ENCODE measurements around the gene IDH3B.
A peak's percentile ranks its signal among the peaks of the same experiment; 100 is the strongest.

IDH3B gene

DNA sequence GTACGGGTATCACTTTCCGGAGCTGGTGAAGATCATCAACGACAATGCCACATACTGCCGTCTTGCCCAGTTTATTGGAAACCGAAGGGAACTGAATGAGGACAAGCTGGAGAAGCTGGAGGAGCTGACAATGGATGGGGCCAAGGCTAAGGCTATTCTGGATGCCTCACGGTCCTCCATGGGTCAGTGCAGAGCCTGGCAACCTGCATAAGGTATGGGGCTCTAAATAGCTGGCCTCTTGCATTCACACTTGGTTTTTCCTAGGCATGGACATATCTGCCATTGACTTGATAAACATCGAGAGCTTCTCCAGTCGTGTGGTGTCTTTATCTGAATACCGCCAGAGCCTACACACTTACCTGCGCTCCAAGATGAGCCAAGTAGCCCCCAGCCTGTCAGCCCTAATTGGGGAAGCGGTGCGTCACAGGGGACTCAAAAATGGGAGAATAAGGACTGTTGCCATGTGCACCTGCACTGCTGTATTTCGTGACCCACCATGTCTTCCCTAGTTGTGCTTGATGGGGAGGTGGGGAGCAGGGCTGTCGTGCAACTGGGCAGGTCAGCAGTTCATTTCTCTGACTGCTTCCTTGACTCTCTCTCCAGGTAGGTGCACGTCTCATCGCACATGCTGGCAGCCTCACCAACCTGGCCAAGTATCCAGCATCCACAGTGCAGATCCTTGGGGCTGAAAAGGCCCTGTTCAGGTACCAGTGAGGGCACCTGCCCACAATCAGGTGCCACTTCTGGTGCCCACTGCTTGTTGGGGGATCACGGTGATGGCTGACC lies 8.5 kb downstream of the IDH3B start:
- no peak for DNase-seq

DNA sequence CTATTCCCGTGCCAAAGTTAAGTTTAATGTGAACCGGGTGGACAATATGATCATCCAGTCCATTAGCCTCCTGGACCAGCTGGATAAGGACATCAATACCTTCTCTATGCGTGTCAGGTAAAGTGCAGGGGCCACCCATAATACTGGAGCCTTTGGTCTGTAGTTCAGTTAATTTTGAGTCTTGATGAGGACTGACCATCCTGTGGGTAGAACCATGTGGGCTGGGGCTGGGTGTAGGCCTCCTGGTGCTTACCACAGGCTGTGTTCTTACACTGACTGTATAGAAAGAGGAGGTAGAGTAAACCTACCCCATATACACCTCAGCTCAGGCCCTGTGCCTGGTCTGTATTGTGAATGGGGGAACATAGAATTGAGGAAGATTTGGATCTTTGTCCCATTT lies 9.2 kb downstream of the IDH3B start:
- DNase-seq: no peak

DNA sequence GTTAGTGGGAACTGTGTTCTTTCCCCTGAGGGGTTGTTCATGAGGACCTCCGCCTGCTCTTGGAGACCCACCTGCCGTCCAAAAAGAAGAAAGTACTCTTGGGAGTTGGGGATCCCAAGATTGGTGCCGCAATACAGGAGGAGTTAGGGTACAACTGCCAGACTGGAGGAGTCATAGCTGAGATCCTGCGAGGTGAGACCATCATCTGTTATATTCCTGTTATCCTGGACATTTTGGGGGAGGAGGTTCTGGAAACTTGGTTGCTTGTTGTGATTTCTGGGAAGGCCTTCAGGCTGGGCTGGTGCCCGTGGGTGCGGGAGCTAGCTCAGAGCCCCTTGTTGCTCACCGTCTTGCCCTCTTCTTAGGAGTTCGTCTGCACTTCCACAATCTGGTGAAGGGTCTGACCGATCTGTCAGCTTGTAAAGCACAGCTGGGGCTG lies 9.6 kb downstream of the IDH3B start:
- no peak for DNase-seq

DNA sequence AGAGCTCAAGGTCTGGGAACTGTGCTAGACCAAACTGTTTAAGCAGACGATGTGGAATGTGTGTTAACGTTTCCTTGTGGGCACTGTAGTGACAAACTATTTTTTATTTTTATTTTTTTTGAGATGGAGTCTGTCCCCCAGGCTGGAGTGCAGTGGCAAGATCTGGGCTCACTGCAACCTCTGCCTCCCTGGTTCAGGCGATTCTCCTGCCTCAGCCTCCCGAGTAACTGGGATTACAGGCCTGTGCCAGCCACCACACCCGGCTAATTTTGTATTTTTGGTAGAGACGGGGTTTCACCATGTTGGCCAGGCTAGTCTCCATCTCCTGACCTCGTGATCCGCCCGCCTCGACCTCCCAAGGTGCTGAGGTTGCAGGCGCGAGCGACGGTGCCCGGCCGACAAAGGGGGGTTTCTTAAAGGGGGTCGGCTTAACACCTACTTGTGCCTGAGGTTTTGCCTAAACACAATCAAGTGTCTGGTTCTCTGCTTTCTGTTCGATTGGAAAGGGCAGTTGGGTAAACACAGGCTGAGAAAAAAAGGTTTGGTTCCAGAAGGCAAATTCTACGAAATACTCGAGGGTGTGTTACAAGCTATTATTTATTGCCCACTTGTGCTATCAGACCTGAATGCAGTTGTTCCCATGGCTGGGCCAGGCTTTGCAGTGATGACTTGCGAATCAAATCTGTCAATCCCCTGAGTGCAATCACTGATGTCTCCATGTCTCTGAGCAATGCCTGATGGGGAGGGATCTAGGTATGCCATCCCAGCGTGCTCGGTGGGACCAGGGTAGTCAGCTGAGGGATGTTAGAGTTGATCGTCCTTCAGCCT lies 10.2 kb downstream of the IDH3B start:
- no peak for DNase-seq

DNA sequence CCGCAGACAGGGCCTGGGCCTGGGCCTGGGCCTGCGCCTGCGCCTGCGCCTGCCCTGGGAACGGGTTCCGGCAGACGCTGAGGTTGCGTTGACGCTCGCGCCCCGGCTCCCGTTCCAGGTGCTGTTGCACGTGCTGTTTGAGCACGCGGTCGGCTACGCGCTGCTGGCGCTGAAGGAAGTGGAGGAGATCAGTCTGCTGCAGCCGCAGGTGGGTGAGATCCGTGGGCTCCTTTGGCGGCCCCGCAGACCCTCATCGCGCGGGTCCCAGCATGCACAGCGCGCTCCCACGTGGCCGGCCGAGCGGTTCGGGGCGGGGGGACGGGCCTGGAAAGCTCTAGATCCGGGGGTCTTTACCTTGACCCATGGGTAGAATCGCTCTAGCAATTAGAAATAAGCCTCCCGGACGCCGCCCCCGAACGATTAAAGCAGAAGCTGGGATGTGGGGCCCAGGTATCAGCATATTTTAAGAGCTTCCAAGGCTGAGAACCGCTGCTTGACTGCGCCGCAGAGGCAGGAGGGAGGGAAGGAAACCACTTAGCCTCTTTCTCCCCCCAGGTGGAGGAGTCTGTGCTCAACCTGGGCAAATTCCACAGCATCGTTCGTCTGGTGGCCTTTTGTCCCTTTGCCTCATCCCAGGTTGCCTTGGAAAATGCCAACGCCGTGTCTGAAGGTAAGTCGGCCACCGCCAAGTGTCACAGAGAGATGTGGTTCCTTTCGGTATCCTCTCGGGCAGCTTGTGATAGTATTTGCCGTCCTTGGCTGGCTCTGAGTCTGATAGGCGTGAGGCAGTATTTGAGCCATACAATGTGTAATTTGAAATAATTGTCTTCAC lies 11.1 kb downstream of the IDH3B start:
- no peak for DNase-seq

DNA sequence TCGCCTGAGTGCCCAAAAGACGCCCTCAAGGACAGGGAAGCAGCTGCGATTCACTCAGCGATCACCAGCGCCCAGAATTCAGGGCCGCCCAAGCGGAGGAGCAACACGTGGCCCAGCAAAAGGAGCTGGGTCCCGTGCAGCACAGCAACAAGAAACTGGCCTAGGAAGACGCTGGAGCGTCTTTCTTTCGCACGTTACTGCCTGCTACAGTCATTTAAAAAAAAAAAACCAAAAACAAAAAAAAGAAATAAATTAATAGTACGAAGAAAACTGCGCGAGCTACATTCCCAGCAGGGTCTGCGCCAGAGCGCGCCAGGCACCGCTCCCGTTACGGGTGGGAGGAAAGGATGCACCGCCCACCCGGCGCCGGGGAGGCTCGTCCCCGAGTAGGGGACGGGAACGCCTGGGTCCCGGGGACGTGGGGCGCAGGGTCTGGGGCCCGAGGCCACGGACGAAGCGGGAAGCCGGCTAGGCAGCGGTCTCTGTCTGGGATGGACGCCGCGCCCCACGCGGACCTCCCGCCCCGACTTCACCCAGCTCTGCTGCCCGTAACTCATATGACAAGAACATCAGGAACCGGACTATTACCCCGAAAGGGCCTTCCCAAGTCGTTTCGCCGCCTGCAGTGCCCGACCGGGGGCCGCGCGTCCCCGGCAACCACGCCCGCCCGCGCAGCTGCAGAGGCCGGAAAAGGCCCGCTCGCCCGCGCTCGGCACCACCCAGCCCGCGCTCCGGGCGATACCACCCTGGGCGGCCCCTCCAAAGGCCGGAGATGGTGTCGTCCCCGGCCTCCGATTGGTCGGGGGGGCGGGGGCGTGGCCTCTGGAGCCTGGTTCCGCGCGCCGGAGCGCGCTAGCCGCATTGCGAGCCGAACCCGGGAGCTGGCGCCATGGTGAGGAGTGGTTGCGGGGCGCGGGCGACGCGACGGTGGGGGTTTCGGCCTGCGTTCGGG lies 12.0 kb downstream of the IDH3B start, which contains the start of gene NOP56:
Gene NOP56 (plus strand): TSS at position 861 of the 952 bp plus-strand sequence. CDS start 29 bp downstream, at position 890.
- peak; percentile 55 for DNase-seq

DNA sequence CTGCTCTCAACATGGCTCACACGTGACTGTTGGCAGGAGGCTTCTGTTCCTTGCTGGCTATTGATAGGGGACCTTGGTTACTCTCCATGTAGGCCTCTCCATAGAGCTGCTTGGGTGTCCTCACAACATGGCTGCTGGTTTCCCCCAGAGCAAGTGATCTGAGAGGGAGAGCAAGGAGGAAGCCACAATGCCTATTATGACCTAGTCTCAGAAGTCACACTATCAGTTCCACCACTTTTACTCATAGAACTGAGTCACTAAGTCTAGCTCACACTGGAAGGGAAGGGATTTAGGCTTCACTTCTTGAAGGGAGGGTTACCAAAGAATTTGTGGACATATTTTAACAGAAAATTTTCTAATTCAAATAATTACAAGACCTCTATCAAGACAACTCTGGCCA lies 20.3 kb downstream of the IDH3B start:
- DNase-seq: no peak

DNA sequence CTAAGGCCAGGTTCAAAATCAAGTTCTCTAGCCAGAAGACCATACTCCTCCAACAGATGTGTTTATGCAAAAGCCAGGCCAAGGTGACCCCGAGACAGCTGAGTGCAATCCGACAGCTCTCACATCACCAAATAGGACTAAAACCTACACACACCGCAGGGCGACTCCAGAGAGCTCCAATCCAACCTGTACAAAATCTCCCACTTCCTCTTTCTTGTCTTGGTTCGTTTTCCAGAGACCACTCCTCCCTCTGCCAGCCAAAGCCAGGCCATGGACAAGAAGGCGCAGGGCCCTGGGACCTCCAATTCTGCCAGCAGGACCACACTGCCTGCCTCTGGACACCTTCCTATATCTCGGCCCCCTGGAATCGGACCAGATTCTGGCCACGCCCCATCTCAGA lies 23.1 kb downstream of the IDH3B start:
- no peak for DNase-seq

DNA sequence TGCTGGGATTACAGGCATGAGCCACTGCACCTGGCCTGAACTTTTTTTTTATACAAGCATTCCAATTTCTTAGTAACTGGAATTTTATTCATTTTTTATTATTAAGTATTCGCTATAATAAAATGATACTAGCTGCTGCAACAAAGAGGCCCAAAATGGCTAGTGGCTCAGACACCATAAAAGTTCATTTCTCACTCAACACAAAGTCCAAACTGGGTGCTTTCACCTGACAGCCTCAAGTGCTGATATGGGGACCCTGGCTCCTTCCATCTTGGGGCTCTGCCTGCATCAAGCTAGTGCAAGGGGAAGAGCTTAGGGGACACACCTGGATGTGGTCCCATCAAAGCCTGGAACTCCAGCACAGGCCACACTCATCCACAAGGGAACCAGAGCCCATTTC lies 23.8 kb downstream of the IDH3B start:
- no peak for DNase-seq

DNA sequence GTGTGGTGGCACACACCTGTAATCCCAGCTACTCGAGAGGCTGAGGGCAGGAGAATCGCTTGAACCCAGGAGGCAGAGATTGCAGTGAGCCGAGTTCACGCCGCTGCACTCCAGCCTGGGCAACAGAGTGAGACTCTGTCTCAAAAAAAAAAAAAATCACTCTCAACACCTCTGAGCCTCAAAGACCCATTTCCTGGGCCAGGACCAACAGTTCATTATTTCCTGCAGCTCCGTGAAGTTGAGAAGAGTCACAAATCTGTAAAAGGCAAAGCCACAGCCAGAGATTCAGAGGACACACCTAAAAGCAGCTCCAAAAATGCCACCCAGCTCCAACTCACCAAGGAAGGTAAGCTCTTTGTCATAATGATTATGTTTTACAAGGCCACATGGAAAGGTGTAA lies 26.8 kb downstream of the IDH3B start:
- no peak for DNase-seq

DNA sequence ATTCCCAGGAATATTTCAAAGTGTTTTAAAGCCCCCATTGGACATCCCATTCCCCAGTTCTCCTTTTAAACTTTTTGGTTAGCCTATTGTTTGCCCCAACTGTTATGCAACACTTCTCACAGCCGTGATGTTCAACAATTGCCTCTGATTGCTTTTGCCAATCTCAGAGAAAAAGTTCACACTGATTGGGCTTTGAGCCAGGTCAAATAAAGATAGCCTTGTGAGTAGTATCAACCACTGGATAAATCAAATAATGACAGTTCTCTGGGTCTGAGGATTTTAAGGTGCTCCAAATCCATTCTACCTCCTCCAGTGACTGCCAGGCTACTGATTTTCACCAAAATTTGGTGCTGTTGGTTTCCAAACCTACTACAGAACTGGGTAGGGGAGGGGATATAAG lies 30.6 kb downstream of the IDH3B start:
- DNase-seq: no peak

DNA sequence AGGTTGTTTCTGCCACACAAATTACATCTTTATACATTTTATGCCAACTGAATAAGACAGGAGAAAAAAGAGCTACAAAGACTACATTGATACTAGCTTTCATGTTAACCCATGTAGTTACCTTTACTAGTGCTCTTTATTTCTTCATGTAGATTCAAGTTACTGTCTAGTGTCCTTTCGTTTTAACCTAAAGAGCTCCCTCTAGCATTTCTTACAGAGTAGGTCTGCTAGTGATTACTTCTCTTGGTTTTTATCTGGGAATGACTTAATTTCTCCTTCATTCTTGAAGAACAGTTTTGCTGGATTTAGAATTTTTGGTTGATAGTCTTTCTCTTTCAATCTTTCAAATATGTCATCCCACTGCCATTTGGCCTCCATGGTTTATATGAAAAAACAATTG lies 32.8 kb downstream of the IDH3B start:
- DNase-seq: no peak

DNA sequence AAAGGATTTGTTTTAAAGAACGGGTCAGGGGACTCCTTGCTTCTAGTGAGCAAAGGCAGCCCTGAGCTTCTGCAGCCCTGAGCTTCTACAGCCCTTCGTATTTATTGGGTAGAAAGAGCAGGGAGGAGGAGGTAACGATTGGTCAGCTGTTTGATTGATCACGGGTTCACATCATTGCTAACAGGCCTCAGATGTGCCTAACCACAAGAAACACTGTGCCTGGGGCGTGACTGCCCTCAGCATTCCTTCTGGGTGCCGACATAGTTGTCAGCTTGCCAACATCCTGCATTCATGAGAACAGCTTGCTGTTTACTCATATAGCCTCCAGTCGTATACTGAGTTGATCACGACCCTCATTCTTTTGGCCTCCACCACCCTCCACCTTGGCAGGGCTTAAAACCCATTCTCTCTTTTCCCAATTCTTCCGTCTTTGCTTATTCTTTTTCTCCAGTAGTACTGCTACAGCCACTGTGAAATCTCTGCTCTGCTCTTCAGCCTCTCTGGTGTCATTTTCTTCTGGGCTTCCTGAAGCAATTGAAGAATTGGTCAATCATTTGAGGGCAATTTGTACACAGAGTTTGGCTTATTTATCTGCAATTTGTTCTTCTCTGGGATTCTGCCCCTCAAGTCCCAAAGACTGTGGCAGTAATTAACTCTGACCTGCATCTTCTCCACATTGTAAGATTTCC lies 37.0 kb downstream of the IDH3B start:
- DNase-seq: no peak

DNA sequence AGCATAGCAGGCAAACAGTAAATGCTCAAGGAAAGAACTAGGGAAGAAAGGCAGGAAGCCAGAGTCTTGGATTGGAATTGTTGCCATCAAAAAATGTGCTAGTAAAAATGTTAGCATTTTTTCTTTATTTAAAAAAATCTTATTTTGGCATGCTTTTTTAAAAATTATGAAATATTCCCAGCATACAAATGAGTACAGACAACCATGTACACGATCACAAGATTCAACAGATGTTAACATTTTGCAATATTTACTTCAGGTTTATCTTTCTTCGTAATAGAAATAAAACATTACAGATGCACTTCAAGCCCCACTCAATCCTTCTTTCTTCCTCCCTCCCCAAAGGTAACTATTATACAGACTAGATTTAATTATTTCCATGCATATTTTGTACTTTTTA lies 39.0 kb downstream of the IDH3B start:
- no peak for DNase-seq

DNA sequence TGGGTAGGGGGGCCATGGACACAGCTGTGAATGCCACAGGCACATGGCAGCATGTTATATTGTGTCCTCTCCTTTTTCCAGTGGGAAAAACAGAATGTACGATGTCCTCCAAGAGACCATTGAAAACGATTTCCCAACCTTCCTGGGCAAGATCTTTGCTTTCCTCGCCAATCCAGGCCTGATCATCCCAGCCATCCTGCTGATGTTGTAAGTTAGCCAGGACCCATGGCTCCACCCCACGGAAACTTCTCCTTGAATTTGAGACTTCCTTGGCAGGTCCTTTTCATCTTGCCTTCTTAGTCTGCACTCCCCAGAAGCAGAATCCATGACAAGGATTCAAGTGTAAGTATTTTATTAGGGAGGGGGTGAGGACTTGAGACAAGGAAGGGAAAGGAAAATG lies 39.8 kb downstream of the IDH3B start:
- no peak for DNase-seq

DNA sequence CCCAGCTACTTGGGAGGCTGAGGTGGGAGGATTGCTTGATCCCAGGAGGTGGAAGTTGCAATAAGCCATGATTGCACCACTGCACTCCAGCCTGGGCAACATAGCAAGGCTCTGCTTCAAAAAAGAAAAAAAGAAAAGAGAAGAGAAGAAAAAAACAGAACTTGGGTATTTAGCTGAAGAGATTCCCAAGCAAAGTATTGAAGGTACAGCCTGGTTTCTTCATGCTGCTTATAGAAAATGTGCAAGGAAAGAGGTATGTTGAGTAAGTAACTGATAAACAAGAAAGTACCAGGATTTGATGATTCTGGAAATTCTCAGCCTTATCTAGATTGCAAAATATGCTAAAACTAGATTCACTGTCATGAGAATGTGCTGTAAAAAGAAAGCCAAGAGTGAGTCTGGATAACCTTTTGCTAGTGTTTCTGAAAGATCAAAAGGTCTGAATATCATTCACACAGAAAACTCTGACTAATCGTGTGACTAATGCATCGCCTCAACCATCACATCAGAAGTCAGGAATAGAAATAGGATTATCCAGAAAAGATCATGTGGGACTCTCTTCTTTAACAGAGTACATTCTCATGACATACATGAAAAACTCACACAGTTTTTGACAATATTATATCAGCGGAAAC lies 43.9 kb downstream of the IDH3B start:
- no peak for DNase-seq

DNA sequence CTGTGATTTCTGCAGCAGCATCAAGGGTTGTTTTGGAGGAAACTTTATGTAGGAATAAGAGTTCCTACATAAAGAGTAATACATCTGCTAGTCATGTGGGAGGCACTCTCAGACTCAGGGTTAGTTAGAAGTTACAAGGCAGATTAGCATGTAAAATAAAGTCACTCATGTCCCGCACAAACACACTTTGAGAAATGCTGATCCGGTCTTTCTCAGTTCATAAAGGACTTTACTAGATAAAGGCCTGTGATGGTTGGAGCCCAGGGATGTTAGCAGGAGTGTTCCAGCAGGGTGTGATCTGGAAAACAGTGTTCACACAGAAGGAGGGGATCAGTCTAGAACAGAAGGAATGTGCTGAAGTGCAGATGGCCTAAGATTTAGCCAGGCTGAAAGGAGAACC lies 44.7 kb downstream of the IDH3B start:
- no peak for DNase-seq

DNA sequence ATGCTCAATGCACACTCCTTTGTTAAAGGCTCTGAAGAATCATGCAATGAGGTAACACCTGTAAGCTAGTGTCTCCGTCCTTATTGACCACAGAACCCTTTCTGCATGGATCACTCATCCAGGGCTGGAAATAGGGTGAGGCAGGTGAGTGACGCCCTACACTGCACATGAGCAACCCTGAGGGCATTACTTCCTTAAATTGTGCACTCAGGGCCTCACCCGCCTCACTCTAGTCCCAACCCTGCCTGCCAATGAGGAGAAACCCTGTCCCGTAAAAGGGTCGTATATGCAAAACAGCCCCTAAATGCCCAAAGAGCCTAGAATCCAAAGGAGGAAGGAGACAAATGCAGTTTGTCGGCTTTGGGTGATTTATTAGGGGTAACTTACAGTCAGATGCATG lies 45.2 kb downstream of the IDH3B start:
- DNase-seq: no peak

DNA sequence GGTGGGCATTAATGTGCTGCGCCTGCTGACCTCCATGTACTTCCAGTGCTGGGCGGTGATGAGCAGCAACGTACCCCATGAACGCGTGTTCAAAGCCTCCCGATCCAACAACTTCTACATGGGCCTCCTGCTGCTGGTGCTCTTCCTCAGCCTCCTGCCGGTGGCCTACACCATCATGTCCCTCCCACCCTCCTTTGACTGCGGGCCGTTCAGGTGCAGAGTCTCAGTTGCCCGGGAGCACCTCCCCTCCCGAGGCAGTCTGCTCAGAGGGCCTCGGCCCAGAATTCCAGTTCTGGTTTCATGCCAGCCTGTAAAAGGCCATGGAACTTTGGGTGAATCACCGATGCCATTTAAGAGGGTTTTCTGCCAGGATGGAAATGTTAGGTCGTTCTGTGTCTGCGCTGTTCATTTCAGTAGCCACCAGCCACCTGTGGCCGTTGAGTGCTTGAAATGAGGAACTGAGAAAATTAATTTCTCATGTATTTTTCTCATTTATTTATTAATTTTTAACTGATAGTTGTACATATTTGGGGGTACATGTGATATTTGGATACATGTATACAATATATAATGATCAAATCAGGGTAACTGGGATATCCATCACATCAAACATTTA lies 46.8 kb downstream of the IDH3B start:
- no peak for DNase-seq

DNA sequence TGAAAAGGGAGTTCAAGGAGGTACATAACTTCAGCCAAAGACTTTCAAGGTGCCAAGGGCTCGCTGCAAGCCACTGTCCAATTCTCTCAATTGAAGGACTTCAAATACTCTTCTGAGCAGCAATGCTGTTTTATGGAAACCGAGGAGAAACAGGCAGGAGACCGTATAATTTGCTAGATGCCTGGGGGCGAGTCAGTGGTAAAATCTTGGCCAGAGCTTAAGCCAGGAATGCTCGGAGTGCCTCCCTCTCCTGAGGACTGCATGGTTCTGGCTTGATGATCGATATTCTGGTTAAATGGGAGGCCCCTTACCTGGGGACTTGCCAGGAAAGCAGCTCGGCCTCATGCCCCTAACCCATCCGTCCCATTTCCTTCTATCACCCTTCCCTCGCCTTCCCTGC lies 47.4 kb downstream of the IDH3B start:
- DNase-seq: no peak

DNA sequence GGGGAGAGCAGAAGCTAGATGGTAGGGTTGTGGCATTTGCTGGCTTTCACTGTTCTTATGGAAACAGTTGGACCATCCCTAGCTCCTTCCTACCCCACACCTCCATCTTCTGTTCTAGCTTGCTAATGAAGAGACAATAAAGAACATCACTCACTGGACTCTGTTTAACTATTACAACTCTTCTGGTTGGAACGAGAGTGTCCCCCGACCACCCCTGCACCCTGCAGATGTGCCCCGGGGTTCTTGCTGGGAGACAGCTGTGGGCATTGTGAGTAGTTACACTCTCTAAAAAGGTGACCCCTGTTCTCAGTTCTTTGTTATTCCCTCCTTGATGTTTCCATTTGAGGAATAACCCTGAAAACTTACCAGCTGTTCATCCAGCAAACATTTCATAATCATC lies 51.9 kb downstream of the IDH3B start:
- DNase-seq: no peak

All from cortex of kidney (tissue), 1 donor.